ENCODE results near the gene DBP. TPM values are rescaled to one million over a fixed set of nuclear protein-coding genes. Genes with fewer than 3 reads are reported as not detected.

Gene DBP
- polyA plus RNA-seq, 3 donors: 12.8 to 22.3 (median 17.5) TPM

GRCh38 chr19:48670699-48671445 is 33.7 kb upstream of the DBP start:
- no peak for TF ChIP-seq CTCF (IDR thresholded peaks at IDR 0.05)
- H3K4me1 ChIP-seq (ENCODE audit: control insufficient read depth in 1 of 2, insufficient read depth in 2 of 2, low read length in 2 of 2): peaks cover 0 to 7% of the 10 kb centered on the region in 2 donors
- no peaks in the 10 kb centered on the region for H4K20me1 ChIP-seq (ENCODE audit: insufficient read depth, low read length)
- H3K9ac ChIP-seq (ENCODE audit: insufficient read depth, low read length, poor library complexity, severe bottlenecking): no peak overlapping the region
- Mint-ChIP-seq H3K27me3 (ENCODE audit: low read depth in 3 of 3) (peaks cover 0 to 3% (median 3%) of the 10 kb centered on the region in 3 donors), H3K9me3 (peaks cover 0 to 7% (median 6%) of the 10 kb centered on the region in 7 donors), H3K27ac (no peak overlapping the region), H3K4me3 (no peak overlapping the region), H3K4me1 (peaks cover 8% of the 10 kb centered on the region), H3K36me3 (no peaks in the 10 kb centered on the region)
- no peak overlapping the region for H3K4me2 ChIP-seq (replicated peaks; ENCODE audit: extremely low read depth, low read length, poor library complexity, severe bottlenecking)
- no peak overlapping the region for H2AFZ ChIP-seq (ENCODE audit: insufficient read depth, low read depth, low read length, poor library complexity, severe bottlenecking)
- H3K79me2 ChIP-seq (ENCODE audit: insufficient read depth, low read length): no peaks in the 10 kb centered on the region
- H3K4me3 ChIP-seq (replicated peaks in 1 of 3; ENCODE audit: low read depth in 2 of 3, low read length in 3 of 3): no peak overlapping the region
- H3K27ac ChIP-seq (ENCODE audit: low read depth in 1 of 2, low read length in 2 of 2): no peak overlapping the region
- no peaks in the 10 kb centered on the region for H3K9me3 ChIP-seq (replicated peaks in 1 of 2; ENCODE audit: control insufficient read depth in 1 of 2, insufficient read depth in 1 of 2, low read length in 2 of 2)
- H3K27me3 ChIP-seq (ENCODE audit: control insufficient read depth in 2 of 2, insufficient read depth in 2 of 2, low read length in 2 of 2): no peaks in the 10 kb centered on the region
- WGBS (ENCODE audit: insufficient coverage): 96% methylated on average over 16 of the region's 21 CpGs
- DNase-seq: no peak
- H3K36me3 ChIP-seq (replicated peaks in 1 of 2; ENCODE audit: control insufficient read depth in 1 of 2, insufficient read depth in 2 of 2, low read length in 2 of 2): no peaks in the 10 kb centered on the region
- intact Hi-C loops (cut with micrococcal nuclease): no loop called here

DNA sequence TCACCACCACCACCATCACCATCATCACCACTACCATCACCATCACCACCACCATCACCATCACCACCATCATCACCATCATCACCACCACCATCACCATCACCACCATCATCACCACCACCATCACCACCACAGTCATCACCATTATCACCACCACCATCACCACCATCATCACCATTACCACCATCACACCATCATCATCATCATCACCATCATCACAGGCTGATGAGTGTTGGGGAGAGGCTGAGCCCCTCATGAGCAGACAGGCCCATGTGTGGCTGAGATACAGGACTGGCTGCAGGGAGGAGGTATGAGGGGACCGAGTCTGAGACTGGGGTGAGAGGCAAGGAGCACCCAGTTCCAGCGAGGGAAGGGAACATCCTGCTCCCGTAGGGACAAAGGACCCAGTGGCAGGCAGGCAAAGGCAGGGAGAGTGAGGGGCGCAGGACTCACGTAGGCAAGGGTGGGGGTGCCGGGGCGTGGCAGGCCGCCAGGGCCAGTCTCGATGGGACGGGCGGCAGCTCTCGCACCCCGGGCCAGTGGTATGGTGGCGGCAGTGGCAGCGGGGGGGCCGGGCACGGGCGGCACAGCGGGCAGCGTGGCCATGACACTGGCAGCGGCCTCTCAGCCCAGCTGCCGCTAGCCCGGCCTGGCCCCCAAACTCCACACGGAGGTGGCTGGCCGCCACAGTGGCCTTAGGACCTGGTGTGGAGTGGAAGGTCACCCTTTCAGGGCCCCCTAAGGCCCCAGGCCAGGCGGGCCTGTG is 32.9 kb upstream of the DBP start:
- H3K4me3 Mint-ChIP-seq: peak overlapping the region in 1 of 2 donors; percentile 26
- peaks cover 0 to 3% (median 3%) of the 10 kb centered on the region in 3 donors for H3K27me3 Mint-ChIP-seq (ENCODE audit: low read depth in 3 of 3)
- 97% methylated on average over 26 of the region's 26 CpGs for WGBS (ENCODE audit: insufficient coverage)
- H4K20me1 ChIP-seq (ENCODE audit: insufficient read depth, low read length): no peaks in the 10 kb centered on the region
- peaks cover 0 to 4% of the 10 kb centered on the region in 2 donors for H3K4me1 ChIP-seq (ENCODE audit: control insufficient read depth in 1 of 2, insufficient read depth in 2 of 2, low read length in 2 of 2)
- no peaks in the 10 kb centered on the region for H3K27me3 ChIP-seq (ENCODE audit: control insufficient read depth in 2 of 2, insufficient read depth in 2 of 2, low read length in 2 of 2)
- peak overlapping the region in 1 of 7 donors; percentile 1 for H3K27ac Mint-ChIP-seq
- no peak overlapping the region for H3K9ac ChIP-seq (ENCODE audit: insufficient read depth, low read length, poor library complexity, severe bottlenecking)
- DNase-seq: no peak
- no peaks in the 10 kb centered on the region for H3K9me3 ChIP-seq (replicated peaks in 1 of 2; ENCODE audit: control insufficient read depth in 1 of 2, insufficient read depth in 1 of 2, low read length in 2 of 2)
- peaks cover 0 to 7% (median 6%) of the 10 kb centered on the region in 7 donors for H3K9me3 Mint-ChIP-seq
- no peak overlapping the region for H3K4me3 ChIP-seq (replicated peaks in 1 of 3; ENCODE audit: low read depth in 2 of 3, low read length in 3 of 3)
- H3K27ac ChIP-seq (ENCODE audit: low read depth in 1 of 2, low read length in 2 of 2): no peak overlapping the region
- no peaks in the 10 kb centered on the region for H3K36me3 Mint-ChIP-seq
- intact Hi-C loops (cut with micrococcal nuclease): no loop called here
- no peaks in the 10 kb centered on the region for H3K79me2 ChIP-seq (ENCODE audit: insufficient read depth, low read length)
- H3K36me3 ChIP-seq (replicated peaks in 1 of 2; ENCODE audit: control insufficient read depth in 1 of 2, insufficient read depth in 2 of 2, low read length in 2 of 2): no peaks in the 10 kb centered on the region
- peaks cover 4% of the 10 kb centered on the region for H3K4me1 Mint-ChIP-seq
- no peak overlapping the region for H3K4me2 ChIP-seq (replicated peaks; ENCODE audit: extremely low read depth, low read length, poor library complexity, severe bottlenecking)
- H2AFZ ChIP-seq (ENCODE audit: insufficient read depth, low read depth, low read length, poor library complexity, severe bottlenecking): no peak overlapping the region
- TF ChIP-seq CTCF (IDR thresholded peaks at IDR 0.05): no peak

Data from CD14-positive monocyte (primary cell).